HG02642 (cell line): ENCODE data around the gene NQO1.

ENCODE experiments used
- ATAC-seq: cut with Tn5 transposase; IDR thresholded peaks from one replicate; pipeline ENCODE4 v1.9.1; 2021; ENCODE audit warnings: mild to moderate bottlenecking; ENCODE audit not compliant: unreplicated experiment, poor library complexity

The NQO1 gene

GRCh38 chr16:69707920-69708683 is 18.3 kb downstream of the NQO1 start:
- ATAC-seq, result no peak

DNA sequence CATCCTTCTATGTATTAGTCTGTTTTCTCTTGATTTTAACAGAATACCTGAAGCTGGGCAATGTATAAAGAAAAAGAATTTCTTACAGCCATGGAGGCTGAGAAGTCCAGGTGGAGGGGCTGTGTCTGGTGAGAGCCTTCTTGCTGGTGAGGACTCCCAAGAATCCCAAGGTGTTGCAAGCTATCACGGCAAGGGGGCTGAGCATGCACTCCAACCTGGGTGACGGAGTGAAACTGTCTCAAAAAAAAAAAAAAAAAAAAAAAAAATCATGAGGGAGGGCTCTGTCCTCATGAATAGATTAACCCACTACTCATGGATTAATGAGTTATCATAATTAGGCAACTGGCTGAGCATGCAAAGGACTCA is 19.4 kb downstream of the NQO1 start:
- ATAC-seq, result no peak

GRCh38 chr16:69706256-69706974 is 19.9 kb downstream of the NQO1 start:
- ATAC-seq, result no peak

GRCh38 chr16:69703638-69704037 is 22.7 kb downstream of the NQO1 start:
- ATAC-seq, result no peak

DNA sequence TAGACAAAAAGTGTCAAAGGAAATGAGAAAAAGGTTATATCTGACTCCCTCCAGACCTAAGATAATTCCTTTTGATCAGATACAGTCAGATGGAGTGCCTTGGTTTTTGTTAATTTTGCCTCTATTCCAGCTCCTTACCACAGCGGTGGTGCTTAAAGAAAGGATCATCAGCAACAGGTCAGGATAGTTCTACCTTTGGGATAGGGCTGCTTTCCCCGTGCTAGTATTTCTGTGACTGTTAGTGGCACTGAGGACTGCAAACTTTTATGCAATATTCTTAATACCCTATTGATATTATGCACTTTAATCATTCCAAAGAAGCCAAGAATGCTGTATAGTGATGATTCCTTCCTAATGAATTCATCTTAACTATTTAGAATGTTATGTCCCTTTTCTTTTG is 24.5 kb downstream of the NQO1 start:
- ATAC-seq, result no peak

DNA sequence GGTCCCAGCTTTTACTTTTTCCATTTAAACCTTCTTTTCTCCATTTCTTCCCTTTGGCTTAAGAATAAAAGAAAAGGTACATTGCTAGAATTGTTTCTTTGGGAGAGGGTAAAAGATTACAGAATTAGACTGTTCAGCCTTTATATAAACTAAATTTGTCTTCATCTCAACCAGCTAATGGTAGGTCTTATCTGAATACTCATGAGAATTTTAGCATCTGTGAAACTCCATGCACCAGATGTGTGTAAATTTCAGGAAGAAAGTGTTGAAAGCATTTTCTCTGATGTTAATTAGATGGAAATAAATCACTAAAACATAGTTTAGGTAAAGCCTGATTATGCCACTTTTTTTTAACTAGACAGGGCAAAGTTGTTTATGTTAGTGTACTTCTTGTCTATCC is 24.9 kb downstream of the NQO1 start:
- ATAC-seq, result no peak

DNA sequence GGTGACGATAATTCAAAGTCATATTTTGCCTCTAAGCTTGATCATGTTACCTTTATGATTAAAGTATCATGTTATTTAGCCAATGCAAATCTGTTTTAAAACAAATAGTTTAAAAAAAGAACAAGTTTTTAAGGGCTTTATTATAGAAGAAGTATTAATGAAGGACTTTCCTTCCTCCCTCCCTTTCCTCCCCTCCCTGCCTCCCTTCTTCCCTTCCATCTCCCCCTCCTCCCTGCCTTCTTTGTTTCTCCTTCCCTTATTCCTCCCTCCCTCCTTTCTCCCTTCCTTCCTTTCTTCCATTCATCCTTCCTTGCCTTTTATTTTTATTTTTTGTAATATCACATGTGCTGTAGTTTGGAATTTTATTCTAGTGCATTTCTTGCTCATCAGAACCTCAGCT is 26.4 kb downstream of the NQO1 start:
- no peak for ATAC-seq

DNA sequence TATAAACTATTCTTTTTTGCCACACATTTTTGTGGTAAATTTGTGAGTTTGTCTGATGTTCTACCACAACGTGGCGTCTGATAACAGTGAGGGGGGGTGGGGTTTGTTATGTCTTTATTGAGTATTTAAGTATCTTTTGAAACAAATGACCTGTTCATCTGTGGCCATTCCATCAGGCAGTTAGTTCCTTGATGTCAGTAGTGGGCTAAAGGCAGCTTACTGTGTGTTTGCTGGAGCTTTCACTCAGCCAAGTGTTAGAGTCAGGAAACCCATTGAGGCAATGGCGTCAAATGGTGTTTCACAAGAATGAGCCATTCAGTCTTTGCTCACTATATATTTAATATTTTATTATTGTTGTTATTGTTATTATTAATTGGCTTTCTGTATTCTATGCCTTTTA is 28.0 kb downstream of the NQO1 start:
- ATAC-seq, result no peak

- no peak for ATAC-seq
These were observed 32.4 kb downstream of the NQO1 start for GRCh38 chr16:69693916-69694315.

DNA sequence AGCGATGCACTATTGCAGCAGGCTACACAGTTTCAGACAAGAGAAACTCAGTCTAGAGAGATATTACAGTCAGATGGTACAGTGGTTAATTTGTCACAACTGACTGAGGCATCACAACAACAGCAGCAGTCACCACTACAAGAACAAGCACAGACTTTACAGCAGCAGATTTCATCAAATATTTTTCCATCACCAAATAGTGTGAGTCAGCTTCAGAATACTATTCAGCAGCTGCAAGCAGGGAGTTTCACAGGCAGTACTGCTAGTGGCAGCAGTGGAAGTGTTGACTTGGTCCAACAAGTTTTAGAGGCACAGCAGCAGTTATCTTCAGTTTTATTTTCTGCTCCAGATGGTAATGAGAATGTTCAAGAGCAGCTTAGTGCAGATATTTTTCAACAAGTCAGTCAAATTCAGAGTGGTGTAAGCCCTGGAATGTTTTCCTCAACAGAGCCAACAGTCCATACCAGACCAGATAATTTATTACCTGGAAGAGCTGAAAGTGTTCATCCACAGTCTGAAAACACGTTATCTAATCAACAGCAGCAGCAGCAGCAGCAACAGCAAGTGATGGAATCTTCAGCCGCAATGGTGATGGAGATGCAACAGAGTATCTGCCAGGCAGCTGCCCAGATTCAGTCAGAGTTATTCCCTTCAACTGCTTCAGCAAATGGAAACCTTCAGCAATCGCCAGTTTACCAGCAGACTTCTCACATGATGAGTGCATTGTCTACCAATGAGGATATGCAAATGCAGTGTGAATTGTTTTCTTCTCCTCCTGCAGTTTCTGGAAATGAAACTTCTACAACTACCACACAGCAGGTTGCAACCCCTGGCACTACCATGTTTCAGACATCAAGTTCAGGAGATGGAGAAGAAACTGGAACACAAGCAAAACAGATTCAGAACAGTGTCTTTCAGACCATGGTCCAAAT is 34.1 kb downstream of the NQO1 start:
- no peak for ATAC-seq

GRCh38 chr16:69688589-69688988 is 37.8 kb downstream of the NQO1 start:
- no peak for ATAC-seq

DNA sequence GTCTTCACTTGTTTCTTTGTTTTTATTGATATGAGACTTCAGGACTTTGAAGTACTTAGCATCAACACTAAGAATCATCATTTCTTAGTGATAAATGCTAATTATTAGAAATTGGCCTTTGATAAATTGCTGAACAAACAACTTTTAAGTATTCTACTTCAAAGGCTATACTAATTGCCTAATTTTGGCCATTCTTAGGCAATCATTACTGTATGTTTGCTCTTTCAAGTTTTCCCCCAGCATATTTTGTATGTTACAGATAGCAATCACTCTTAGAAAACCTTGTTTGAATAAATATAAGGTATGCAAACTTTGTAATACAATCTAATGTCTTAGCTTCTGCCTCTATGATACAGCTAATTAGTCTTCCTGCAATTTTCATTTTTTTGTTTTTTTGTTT is 46.0 kb downstream of the NQO1 start:
- ATAC-seq, result no peak

GRCh38 chr16:69672998-69673713 is 53.2 kb downstream of the NQO1 start:
- ATAC-seq, result no peak

- ATAC-seq, result no peak
These were observed 53.9 kb downstream of the NQO1 start for GRCh38 chr16:69672315-69672997.

GRCh38 chr16:69669577-69669976 is 56.8 kb downstream of the NQO1 start:
- ATAC-seq, result no peak

- ATAC-seq, result no peak
These were observed 62.5 kb downstream of the NQO1 start for GRCh38 chr16:69663846-69664245.

- ATAC-seq, result no peak
These were observed 63.5 kb downstream of the NQO1 start for GRCh38 chr16:69662901-69663300.

DNA sequence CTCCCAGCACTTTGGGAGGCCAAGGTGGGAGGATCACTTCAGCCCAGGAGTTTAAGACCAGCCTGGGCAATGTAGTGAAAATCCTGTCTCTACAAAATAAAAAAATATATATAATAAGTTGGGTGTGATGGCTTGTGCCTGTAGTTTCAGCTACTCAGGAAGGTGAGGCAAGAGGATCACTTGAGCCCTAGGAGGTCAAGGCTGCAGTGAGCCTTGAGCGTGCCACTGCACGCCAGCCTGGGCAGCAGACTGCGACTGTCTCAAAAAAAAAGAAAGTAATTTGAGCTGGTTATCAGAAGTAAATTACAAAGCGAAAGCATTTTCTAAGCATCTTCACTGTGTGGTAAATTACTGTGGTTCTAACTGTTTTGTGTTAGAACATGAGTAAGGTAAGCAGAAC is 66.2 kb downstream of the NQO1 start:
- no peak for ATAC-seq
